Endothelial cell (in vitro differentiated cells): ENCODE data around the gene SLC26A2. TPM values are rescaled to one million over a fixed set of nuclear protein-coding genes. Genes with fewer than 3 reads are reported as not detected.

Source experiments
- DNase-seq: peaks from one replicate; pipeline ENCODE4 v3.0.0; 2021; ENCODE audit warnings: low spot score
- H3K27ac Mint-ChIP-seq: one replicate; pipeline ENCODE4 v1.8.0; 2021; ENCODE audit warnings: mixed read lengths, inconsistent platforms; ENCODE audit not compliant: unreplicated experiment
- H3K27me3 Mint-ChIP-seq: one replicate; pipeline ENCODE4 v1.8.0; 2021; ENCODE audit warnings: mild to moderate bottlenecking, moderate library complexity, mixed read lengths, inconsistent platforms; ENCODE audit not compliant: unreplicated experiment
- H3K36me3 Mint-ChIP-seq: one replicate; pipeline ENCODE4 v1.8.0; 2021; ENCODE audit warnings: mild to moderate bottlenecking, low read depth, mixed read lengths, inconsistent platforms; ENCODE audit not compliant: unreplicated experiment
- H3K4me1 Mint-ChIP-seq: one replicate; pipeline ENCODE4 v1.8.0; 2021; ENCODE audit warnings: mild to moderate bottlenecking, mixed read lengths, inconsistent platforms; ENCODE audit not compliant: unreplicated experiment
- H3K4me3 Mint-ChIP-seq: one replicate; pipeline ENCODE4 v1.8.0; 2021; ENCODE audit warnings: mild to moderate bottlenecking, mixed read lengths, inconsistent platforms; ENCODE audit not compliant: unreplicated experiment
- H3K9me3 Mint-ChIP-seq: one replicate; pipeline ENCODE4 v1.8.0; 2021; ENCODE audit warnings: mixed read lengths, inconsistent platforms; ENCODE audit not compliant: unreplicated experiment
- total RNA-seq: library from RNA; stranded (reverse); fragmentation: NEBNext Ultra II Directional; extraction: Animal tissue kit (Norgen Biotek cat#: 25700); gene quantifications from one replicate; pipeline ENCODE4 v1.2.1, GENCODE V29; 2021; ENCODE audit not compliant: unreplicated experiment
- TF ChIP-seq, protein P1 (sequence below): fragments of 200-600 bp; sonication (generic); IDR thresholded peaks from one replicate; pipeline ENCODE4 v1.5.0; 2021; ENCODE audit warnings: antibody characterized with exemption; ENCODE audit not compliant: unreplicated experiment

SLC26A2 gene
- total RNA-seq, 1 donor from 2014 or later = 22.2 TPM

DNA sequence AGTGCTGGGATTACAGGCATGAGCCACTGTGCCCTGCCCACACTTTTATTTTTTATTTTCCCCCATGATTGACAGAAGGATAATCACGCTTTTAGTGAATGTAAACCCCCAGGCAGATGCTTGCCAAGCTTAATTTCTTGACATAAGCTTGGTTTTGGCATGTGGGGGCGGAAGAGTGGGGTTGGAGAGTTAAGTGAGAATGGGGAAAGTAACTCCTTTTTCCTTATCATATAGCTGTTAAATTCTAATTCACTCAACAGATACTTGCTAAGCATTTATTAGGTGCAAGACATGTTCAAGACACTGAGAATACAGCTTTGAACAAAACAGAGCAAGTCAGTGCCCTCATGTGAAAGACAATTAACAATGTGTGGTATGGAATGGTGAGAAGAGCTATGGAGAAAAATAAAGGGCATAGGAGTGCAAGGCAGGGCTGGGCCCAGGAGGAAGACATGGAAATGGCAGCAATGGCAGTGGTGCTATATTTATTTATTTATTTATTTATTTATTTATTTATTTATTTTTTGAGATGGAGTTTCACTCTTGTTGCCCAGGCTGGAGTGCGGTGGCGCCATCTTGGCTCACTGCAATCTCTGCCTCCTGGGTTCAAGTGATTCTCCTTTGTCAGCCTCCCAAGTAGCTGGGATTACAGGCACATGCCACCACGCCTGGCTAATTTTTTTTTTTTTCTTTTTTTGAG is 2.2 kb downstream of the SLC26A2 start:
- TF ChIP-seq, protein P1, sequence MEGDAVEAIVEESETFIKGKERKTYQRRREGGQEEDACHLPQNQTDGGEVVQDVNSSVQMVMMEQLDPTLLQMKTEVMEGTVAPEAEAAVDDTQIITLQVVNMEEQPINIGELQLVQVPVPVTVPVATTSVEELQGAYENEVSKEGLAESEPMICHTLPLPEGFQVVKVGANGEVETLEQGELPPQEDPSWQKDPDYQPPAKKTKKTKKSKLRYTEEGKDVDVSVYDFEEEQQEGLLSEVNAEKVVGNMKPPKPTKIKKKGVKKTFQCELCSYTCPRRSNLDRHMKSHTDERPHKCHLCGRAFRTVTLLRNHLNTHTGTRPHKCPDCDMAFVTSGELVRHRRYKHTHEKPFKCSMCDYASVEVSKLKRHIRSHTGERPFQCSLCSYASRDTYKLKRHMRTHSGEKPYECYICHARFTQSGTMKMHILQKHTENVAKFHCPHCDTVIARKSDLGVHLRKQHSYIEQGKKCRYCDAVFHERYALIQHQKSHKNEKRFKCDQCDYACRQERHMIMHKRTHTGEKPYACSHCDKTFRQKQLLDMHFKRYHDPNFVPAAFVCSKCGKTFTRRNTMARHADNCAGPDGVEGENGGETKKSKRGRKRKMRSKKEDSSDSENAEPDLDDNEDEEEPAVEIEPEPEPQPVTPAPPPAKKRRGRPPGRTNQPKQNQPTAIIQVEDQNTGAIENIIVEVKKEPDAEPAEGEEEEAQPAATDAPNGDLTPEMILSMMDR = no peak
- H3K27ac Mint-ChIP-seq = no peak overlapping the region
- peaks cover 16% of the 10 kb centered on the region for H3K4me1 Mint-ChIP-seq
- no peak for DNase-seq
- no peaks in the 10 kb centered on the region for H3K9me3 Mint-ChIP-seq
- no peaks in the 10 kb centered on the region for H3K36me3 Mint-ChIP-seq
- H3K4me3 Mint-ChIP-seq = no peak overlapping the region
- H3K27me3 Mint-ChIP-seq = peaks cover 2% of the 10 kb centered on the region

GRCh38 chr5:149963729-149964128 is 3.2 kb downstream of the SLC26A2 start:
- H3K4me3 Mint-ChIP-seq = no peak overlapping the region
- TF ChIP-seq, protein P1 = no peak
- peaks cover 2% of the 10 kb centered on the region for H3K27me3 Mint-ChIP-seq
- no peak for DNase-seq
- H3K27ac Mint-ChIP-seq = no peak overlapping the region
- peaks cover 16% of the 10 kb centered on the region for H3K4me1 Mint-ChIP-seq
- no peaks in the 10 kb centered on the region for H3K36me3 Mint-ChIP-seq
- no peaks in the 10 kb centered on the region for H3K9me3 Mint-ChIP-seq

- Mint-ChIP-seq H3K27ac (no peak overlapping the region), H3K4me3 (no peak overlapping the region), H3K27me3 (peaks cover 3% of the 10 kb centered on the region), H3K9me3 (no peaks in the 10 kb centered on the region), H3K36me3 (no peaks in the 10 kb centered on the region), H3K4me1 (peaks cover 1% of the 10 kb centered on the region)
- TF ChIP-seq, protein P1 = no peak
- DNase-seq = no peak
Measured at GRCh38 chr5:149966946-149967345, 6.4 kb downstream of the SLC26A2 start.

DNA sequence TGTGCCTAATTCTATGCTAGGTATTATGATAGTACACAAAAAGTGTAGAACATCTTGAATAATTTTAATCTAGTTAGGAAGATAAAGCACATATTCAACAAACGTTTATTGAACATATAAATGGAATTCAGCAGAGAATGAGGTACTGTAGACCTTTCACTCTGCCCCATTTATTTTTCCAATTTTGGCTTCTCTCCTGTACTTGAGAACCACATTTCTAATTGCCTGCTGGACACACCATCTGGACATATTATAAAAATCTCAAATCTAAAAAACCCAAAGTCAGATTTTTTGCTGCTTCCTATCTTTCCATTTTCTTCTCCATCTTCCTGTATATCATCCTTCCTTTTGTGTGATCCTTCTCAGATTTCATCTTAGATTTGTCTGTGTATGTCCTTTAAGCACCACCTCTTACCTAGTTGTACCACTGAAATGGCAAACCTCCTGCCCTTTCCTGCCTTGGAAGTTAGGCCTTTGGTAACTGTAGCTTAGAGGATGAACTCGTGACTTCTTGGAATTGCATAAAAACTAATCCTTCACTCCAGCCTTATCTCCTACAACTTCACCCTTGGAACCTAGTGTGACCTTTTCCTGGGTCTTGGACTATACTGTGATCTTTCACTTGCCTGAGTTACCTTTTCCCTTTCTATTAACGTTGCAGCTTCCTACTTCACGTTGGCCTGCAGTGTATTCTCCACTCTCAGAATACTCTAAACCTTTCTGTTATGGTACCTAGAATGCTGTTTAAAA is 8.8 kb downstream of the SLC26A2 start:
- H3K4me1 Mint-ChIP-seq = no peaks in the 10 kb centered on the region
- no peak for DNase-seq
- TF ChIP-seq, protein P1 = no peak
- H3K27ac Mint-ChIP-seq = no peak overlapping the region
- H3K9me3 Mint-ChIP-seq = no peaks in the 10 kb centered on the region
- peaks cover 3% of the 10 kb centered on the region for H3K27me3 Mint-ChIP-seq
- H3K4me3 Mint-ChIP-seq = no peak overlapping the region
- no peaks in the 10 kb centered on the region for H3K36me3 Mint-ChIP-seq

GRCh38 chr5:149975409-149975808 is 14.9 kb downstream of the SLC26A2 start:
- TF ChIP-seq, protein P1 = no peak
- Mint-ChIP-seq H3K27ac (no peak overlapping the region), H3K4me3 (no peak overlapping the region), H3K36me3 (peaks cover 4% of the 10 kb centered on the region), H3K9me3 (no peaks in the 10 kb centered on the region), H3K27me3 (peaks cover 1% of the 10 kb centered on the region), H3K4me1 (no peaks in the 10 kb centered on the region)
- DNase-seq = no peak
